Measurements from ENCODE around the gene FUT8.

- TF ChIP-seq, protein P1, sequence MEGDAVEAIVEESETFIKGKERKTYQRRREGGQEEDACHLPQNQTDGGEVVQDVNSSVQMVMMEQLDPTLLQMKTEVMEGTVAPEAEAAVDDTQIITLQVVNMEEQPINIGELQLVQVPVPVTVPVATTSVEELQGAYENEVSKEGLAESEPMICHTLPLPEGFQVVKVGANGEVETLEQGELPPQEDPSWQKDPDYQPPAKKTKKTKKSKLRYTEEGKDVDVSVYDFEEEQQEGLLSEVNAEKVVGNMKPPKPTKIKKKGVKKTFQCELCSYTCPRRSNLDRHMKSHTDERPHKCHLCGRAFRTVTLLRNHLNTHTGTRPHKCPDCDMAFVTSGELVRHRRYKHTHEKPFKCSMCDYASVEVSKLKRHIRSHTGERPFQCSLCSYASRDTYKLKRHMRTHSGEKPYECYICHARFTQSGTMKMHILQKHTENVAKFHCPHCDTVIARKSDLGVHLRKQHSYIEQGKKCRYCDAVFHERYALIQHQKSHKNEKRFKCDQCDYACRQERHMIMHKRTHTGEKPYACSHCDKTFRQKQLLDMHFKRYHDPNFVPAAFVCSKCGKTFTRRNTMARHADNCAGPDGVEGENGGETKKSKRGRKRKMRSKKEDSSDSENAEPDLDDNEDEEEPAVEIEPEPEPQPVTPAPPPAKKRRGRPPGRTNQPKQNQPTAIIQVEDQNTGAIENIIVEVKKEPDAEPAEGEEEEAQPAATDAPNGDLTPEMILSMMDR (IDR thresholded peaks at IDR 0.05 in 2 of 3, conservative IDR thresholded peaks at IDR 0.05 in 1 of 3; ENCODE audit: borderline replicate concordance in 1 of 3, insufficient read depth in 1 of 3, low read depth in 2 of 3, low read length in 2 of 3), result no peak
- TF ChIP-seq YY1 (IDR thresholded peaks at IDR 0.05; ENCODE audit: extremely low read depth, insufficient replicate concordance, low read depth, low read length) (no peak), POLR2A (IDR thresholded peaks at IDR 0.05; ENCODE audit: borderline replicate concordance, extremely low read depth, insufficient read depth, insufficient read length) (no peak), RAD21 (IDR thresholded peaks at IDR 0.05; ENCODE audit: low read depth) (no peak), SRF (IDR thresholded peaks at IDR 0.05; ENCODE audit: low read depth) (no peak), EZH2 (IDR thresholded peaks at IDR 0.05) (no peak), CEBPB (IDR thresholded peaks at IDR 0.05; ENCODE audit: low read depth) (no peak), ATF3 (IDR thresholded peaks at IDR 0.05) (no peak)
- TF ChIP-seq, protein P2, sequence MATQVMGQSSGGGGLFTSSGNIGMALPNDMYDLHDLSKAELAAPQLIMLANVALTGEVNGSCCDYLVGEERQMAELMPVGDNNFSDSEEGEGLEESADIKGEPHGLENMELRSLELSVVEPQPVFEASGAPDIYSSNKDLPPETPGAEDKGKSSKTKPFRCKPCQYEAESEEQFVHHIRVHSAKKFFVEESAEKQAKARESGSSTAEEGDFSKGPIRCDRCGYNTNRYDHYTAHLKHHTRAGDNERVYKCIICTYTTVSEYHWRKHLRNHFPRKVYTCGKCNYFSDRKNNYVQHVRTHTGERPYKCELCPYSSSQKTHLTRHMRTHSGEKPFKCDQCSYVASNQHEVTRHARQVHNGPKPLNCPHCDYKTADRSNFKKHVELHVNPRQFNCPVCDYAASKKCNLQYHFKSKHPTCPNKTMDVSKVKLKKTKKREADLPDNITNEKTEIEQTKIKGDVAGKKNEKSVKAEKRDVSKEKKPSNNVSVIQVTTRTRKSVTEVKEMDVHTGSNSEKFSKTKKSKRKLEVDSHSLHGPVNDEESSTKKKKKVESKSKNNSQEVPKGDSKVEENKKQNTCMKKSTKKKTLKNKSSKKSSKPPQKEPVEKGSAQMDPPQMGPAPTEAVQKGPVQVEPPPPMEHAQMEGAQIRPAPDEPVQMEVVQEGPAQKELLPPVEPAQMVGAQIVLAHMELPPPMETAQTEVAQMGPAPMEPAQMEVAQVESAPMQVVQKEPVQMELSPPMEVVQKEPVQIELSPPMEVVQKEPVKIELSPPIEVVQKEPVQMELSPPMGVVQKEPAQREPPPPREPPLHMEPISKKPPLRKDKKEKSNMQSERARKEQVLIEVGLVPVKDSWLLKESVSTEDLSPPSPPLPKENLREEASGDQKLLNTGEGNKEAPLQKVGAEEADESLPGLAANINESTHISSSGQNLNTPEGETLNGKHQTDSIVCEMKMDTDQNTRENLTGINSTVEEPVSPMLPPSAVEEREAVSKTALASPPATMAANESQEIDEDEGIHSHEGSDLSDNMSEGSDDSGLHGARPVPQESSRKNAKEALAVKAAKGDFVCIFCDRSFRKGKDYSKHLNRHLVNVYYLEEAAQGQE (IDR thresholded peaks at IDR 0.05; ENCODE audit: low read depth), result no peak
These were observed 338.4 kb downstream of the FUT8 start for GRCh38 chr14:65750906-65751305.

Data from HCT116 (cell line).